Esophagus muscularis mucosa (tissue), 4 donors: ENCODE results near the gene MELK.

Experiments
- CTCF ChIP-seq, 3 experiments: fragments of 200-600 bp in 2 of 3; fragments of 450-650 bp in 1 of 3; sonication (generic) in 2 of 3; IDR thresholded peaks; one replicate each; pipeline ENCODE4 v1.5.1; 2017 to 2019; ENCODE audit warnings: antibody characterized with exemption in 3 of 3, mild to moderate bottlenecking in 2 of 3, moderate library complexity in 1 of 3
- EP300 ChIP-seq: sonication (generic); formaldehyde crosslinking; IDR thresholded peaks from one replicate; pipeline ENCODE4 v1.6.1; 2017; ENCODE audit warnings: antibody characterized with exemption
- POLR2AphosphoS5 ChIP-seq, 2 donors: sonication (generic); formaldehyde crosslinking; IDR thresholded peaks; one replicate each; pipeline ENCODE4 v1.6.1; 2017; ENCODE audit warnings: antibody characterized with exemption in 2 of 2

- no peak for TF ChIP-seq EP300
- TF ChIP-seq CTCF (IDR thresholded peaks at IDR 0.05), result no peak
- TF ChIP-seq POLR2AphosphoS5 (IDR thresholded peaks at IDR 0.05), result no peak
These were observed 92.7 kb downstream of the MELK start for GRCh38 chr9:36665387-36665786.
